ENCODE measurements around the gene PPL.
A peak's percentile ranks its signal among the peaks of the same experiment; 100 is the strongest.
"Not testable (repeated sequence)": the region's sequence is repeated elsewhere in the genome, so short reads cannot be mapped to it uniquely, and the experiment has no call there.

Gene PPL, protein sequence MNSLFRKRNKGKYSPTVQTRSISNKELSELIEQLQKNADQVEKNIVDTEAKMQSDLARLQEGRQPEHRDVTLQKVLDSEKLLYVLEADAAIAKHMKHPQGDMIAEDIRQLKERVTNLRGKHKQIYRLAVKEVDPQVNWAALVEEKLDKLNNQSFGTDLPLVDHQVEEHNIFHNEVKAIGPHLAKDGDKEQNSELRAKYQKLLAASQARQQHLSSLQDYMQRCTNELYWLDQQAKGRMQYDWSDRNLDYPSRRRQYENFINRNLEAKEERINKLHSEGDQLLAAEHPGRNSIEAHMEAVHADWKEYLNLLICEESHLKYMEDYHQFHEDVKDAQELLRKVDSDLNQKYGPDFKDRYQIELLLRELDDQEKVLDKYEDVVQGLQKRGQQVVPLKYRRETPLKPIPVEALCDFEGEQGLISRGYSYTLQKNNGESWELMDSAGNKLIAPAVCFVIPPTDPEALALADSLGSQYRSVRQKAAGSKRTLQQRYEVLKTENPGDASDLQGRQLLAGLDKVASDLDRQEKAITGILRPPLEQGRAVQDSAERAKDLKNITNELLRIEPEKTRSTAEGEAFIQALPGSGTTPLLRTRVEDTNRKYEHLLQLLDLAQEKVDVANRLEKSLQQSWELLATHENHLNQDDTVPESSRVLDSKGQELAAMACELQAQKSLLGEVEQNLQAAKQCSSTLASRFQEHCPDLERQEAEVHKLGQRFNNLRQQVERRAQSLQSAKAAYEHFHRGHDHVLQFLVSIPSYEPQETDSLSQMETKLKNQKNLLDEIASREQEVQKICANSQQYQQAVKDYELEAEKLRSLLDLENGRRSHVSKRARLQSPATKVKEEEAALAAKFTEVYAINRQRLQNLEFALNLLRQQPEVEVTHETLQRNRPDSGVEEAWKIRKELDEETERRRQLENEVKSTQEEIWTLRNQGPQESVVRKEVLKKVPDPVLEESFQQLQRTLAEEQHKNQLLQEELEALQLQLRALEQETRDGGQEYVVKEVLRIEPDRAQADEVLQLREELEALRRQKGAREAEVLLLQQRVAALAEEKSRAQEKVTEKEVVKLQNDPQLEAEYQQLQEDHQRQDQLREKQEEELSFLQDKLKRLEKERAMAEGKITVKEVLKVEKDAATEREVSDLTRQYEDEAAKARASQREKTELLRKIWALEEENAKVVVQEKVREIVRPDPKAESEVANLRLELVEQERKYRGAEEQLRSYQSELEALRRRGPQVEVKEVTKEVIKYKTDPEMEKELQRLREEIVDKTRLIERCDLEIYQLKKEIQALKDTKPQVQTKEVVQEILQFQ (N-terminal part only)

DNA sequence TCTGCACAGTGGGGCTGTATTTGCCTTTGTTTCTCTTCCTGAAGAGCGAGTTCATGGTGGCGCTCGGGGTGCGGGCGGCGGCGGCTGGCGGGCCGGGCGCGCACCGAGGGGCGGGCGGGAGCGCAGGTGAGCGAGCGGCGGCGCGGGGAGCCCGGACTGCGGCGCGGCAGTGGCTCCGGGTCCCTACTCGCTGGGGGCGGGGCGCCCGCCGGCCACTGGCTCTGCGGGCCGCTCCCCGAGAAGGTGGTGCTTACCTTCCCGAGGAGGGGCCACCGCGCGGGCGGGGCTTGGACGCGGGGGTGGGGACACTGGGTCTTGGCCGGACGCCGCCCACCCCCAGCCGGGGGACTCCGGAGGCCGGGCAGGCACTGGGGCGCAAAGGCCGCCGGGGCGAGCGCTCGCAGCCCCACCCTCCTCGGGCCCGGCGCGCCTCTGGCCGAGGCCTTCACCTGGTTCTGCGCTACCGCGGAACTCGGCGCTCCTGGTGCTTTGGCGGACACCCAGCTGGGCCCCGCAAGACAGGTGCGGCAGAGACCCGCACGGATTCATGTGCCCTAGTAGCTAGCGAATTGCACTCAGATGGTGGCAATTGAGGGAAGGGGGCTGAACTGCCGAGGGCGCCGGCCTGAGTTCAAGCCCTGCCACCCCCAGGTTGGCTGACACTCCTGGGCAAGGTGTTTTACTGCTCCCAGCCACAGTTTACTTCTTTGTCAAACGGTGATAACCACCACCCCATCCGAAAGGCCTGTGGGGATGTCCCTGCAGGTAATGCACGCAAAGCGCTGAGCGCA, at the start of gene PPL:
Gene PPL, minus strand, starts transcription at position 158 of the 791 bp plus-strand sequence. Its CDS starts 103 bp downstream, at position 55.
- DNase-seq (ENCODE audit: low spot score): no peak

DNA sequence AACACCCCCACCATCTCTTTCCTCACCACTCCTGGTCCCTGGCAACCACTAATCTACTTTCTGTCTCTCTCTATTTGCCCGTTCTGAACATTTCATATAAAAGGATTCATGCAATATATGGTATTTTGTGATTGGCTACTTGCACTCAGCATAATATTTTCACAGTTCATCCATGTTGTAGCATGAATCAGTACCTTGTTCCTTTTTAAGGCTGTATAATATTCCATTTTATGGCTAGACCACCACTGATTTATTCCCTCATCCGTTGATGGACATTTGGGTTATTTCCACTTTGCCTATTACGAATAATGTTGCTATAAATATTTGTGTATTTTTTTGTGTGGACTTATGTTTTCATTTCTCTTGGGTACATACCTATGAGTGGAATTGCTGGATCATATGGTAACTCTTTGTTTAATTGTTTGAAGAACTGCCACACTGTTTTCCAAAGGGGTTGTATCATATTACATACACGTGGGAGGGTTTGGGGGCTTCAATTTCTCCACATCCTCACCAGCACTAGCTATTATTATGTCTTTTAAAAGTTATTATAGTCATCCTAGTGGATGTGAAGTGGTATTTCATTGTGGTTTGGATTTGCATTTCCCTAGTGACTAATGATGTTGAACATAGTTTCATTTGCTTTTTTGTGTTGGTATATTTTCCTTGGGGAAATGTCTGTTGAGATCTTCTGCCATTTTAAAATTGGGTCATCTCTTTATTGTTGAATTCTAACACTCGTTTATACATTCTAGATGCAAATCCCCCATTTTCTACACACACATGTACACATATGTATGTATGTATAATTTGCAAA, 47.4 kb upstream of the PPL start:
- DNase-seq (ENCODE audit: low spot score): no peak

DNA sequence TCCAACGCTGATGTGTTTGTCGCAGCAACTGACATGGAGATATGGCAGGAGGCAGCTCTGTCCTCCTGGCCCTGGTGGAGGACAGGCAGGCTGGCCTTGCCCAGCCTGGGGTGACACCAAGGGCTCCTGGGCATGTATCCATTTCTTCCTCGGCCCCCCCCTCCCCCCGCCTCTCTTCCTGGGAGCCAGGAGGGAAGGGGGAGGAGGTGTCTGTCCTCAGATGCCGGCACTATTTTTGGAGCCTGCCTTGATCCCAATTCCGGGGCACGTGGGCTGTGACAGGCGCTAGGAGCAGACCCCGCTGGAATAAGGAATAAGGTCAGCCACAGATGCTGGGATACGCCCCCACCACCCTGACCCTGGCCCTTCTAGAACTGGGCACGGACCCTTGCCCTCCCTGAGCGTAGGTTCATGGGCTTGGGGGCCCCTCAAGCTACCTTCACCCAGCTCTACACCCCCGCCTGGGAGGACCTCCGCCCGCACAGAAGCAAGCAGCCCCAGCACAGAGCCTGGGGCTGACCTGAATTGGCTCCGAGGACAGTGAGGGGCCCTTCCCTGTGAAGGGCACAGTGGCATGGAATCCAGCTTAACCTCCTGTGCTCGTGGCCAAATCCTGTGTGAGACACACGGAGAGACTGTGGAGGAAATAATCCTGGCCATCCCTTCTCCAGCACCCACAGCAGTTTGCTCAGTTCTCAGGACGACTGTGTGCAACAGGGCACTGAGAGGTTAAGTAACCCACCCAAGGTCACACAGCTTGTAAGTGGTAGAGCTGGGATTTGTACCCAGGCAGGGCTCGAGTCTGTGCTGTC, 45.3 kb upstream of the PPL start:
- peak; percentile 70 for DNase-seq (ENCODE audit: low spot score)

DNA sequence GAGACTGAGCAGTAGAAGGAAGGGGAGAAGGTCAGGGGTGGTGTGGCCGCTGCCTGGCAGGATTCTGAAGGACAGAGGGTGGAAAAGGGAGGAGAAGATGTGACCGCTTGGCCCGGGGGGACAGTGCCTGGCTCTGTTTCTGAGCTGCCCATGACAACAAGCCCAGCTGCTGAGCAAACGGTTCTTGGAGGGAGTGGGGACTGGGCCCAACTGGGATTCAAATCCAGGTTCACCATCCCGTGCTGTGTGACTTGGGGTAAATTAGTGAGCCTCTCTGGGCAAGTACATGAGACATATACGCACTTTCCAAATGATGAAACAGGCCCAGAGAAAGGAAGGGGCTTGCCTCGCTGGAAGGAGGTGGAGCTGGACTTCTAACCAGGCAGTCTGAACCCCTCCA, 44.5 kb upstream of the PPL start:
- DNase-seq (ENCODE audit: low spot score): no peak

DNA sequence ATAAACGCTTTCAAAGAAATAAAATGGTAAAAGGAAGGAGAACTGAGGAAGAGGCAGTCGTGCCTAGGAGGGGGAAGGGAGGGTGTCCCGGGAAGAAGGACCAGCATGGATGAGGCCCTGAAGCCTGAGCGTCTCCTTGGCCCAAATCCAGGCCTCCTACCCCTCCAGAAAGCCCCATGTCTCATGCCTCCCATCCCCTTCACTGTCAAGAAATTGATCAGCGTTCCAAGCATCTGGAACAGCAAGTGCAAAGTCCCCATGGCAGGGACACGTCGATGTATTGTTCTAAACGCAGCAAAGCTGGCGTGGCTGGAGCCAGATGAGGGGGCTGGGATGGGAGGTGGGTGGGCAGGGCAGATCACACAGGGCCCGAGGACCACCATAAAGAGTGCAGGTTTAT, 43.7 kb upstream of the PPL start:
- DNase-seq (ENCODE audit: low spot score): no peak

DNA sequence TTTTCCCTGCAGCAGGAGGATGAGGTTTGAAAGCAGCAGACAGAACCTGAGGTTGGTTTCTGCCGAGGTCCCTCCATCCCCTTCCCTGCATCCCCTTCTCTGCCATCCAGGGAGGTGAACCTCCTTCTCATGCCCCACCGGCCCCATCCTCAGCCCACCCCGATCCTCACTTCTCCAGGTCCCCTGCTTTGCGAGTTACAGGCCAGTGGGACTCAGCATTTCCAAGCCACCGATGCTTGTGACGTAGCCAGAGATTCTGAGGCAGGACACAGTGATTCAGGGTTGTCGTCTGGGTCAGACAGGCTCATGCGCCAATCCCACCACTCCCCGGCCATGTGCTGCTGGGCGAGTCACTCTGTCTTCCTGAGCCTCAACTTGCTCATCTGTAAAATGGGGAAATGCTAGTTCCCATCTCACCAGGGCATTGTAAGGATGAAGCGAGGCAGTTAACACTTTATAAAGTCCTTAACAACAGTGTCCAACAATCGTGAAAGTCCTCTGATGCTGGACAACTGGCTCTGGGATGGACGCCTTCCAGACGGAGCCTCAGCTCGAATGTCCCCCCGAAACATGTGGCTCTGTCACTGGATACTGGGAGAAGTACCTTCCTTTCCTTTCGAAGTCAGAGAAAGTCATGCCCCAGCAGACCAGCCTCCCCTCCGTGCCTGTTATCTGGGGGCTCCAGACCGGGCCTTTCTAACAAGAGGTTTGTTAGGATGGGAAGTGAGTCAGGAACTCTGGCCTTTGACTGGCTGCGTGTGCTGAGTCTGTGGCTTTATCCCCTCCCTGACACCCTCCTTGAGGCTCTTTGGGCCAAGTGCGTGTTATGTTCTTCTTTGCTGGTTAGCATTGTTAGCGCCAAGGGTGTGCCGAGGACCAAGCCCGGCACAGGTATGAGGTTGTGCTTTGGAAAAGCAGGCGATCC, 43.0 kb upstream of the PPL start:
- no peak for DNase-seq (ENCODE audit: low spot score)

DNA sequence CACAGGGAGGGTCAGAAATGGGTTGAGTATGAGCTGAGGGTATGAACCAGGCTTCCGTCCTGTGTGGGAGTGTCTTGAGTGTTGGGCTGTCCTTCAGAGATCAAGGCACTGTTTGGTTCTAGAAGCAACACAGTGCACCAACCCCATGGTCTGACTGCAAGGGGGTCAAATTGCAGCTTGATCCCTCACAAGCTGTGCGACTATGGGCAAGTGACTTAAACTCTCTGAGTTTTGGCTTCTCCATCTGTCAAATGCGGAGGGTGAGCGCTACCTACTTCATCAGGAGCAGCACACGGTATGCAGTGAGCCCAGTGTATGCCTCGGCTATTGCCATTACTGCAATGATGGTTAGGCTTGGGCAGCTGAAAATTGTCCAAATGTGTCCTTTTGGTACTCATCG, 42.2 kb upstream of the PPL start:
- DNase-seq (ENCODE audit: low spot score): no peak

DNA sequence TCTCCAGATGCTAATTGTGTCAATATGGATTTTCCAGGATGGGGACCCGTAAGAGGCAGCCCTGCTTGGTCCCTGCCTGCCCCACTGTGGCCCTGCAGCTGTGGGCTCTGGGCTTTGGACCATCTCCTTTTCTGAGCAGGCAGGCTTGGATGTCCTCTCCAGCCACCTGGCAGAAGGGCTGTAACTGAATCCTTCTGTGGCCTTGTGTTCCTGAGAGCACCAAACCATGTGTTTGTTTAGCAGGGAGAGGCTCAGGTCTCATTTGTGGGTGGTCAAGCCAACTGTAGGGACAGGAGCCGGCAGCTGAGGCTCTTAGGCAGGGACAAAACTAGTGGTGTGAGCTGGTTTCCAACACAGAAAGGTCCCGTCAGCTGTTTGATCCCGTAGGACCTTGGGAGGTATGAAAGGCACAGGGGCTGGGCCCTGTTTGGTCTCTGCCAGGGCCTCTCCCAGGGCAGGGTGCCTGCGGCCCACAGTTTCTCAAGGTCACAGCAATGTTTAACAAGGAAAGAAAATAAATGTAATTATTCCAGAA, 39.7 kb upstream of the PPL start:
- no peak for DNase-seq (ENCODE audit: low spot score)

DNA sequence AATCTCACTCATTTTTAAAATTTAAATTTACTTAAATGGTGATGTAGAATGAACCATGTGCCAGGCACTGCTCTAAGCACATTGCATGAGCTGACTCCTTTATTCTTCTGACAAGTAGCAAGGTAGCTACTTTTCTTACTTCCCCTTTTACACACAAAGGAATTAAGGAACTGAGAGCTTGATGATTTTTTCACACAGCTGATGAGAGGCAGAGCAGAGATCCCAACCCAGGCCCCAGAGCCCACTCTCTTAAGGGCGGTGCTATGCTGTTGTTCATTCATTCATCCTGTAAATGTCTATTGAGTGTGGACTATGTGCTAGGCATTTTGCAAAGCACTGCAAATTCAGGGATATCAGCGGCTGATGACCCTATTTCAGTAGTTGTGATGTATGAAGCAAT, 39.1 kb upstream of the PPL start:
- DNase-seq (ENCODE audit: low spot score): no peak

DNA sequence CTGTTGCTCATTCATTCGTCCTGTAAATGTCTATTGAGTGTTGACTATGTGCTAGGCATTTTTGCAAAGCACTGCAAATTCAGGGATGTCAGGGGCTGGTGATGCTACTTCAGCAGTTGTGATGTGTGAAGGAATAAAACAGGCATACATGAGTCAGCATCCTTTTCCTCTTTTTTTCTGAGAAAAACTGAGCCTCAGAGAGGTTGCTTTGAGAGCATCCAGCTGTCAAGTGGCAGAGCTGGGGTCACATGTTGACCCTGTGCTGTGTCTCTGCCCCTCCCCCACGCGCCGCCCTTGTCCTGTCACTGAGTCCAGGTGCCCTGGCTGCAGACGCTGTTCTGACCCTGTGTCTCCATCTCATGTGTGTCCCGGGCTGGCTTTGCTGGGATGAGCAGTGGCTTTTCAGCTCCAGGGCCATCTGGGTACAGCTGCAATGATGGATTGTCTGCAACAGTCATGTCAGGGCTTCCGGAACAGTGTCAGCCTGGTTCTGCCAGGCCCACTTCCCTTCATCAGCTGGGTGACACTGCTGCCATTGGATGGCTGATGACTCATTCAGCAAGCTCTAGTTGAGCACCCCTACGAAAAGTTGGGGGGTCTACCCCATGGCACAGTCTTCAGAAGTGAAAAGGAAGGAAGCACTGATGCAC, 36.1 kb upstream of the PPL start:
- peak; percentile 92 for DNase-seq (ENCODE audit: low spot score)

DNA sequence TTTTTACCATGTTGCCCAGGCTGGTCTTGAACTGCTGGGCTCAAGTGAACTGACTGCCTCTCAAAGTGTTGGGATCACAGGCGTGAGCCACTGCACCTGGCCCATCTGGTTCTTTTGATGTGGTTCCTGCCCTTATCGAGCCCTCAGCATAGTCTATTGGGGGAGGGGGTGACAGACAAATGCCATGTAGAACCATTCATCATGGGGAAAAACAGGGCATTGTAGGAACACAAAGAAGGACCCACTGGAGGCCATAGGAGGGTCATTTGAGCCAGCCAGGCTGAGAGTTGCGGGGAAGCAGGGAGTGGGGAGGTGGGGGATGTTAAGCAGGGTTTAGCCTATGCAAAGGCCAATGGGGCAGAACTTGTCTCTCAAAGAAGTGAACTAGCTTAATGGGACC, 33.1 kb upstream of the PPL start:
- no peak for DNase-seq (ENCODE audit: low spot score)

DNA sequence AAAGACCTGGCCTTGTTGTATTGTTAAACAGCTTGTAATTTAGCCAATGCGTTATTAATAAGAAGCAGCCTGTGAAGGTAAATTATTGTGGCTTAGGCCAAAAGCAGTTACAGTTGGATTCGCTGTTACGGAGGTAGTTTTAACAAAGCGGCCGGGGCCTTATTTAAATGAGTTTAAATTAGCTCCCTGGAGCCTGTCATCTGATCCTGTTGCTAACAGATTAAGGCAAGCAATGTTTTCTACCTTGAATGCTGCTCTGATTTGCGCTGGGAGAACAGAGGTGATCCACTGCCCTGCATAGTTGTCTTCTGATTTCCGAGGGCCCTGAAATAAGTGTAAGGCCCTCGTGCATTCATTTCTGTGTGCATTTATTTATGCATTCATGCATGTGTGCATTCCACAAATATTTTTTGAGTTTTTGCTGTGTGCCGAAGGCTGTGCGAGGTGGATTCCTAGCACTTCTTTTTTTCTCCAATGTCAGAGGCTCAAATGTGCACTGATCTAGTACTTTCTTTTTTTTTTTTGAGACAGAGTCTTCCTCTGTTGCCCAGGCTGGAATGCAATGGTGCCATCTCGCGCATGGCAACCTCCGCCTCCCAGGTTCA, 32.0 kb upstream of the PPL start:
- no peak for DNase-seq (ENCODE audit: low spot score)

DNA sequence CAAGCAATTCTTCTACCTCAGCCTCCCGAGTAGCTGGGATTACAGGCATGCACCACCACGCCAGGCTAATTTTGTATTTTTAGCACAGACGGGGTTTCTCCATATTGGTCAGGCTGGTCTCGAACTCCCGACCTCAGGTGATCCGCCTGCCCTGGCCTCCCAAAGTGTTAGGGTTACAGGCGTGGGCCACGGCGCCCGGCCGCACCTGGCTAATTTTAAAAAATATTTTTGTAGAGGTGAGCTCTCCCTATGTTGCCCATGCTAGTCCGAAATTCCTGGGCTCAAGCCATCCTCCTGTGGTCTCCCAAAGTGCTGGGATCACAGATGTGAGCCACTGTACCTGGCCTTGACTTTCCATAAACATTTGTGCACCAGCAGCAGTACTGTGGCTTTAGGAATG, 31.3 kb upstream of the PPL start:
- not testable (repeated sequence) for DNase-seq (ENCODE audit: low spot score)

DNA sequence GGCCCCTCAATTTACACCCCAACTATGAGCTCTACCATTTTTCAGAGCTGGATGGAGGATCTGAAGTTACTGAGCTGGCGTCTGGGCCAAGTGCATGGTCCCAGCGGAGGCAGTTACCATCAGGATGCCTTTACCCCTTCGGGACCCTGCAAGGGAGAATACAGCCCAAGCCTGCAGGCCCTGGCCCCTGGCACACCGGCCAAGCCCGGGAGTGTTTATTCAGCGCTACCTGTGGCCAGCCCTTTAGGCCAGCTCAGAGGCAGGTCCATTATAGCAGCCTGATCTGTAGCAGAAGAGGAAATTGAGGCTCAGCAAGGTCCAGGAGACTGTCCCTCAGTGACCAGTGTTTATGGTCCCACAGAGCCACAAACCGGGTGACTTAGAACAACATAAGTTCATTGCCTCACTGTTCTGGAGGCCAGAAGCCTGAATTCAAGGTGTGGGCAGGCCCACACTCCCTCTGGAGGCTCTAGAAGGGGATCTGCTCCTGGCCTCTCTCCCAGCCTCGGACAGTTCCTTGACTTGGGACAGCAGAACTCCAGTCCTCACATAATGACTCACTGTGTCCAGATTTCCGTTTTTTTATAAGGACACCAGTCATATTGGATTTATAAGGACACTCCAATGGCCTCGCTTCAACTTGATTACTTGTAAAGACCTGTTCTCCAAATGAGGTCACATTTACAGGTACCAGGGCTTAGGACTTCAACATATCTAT, 29.9 kb upstream of the PPL start:
- DNase-seq (ENCODE audit: low spot score): no peak

DNA sequence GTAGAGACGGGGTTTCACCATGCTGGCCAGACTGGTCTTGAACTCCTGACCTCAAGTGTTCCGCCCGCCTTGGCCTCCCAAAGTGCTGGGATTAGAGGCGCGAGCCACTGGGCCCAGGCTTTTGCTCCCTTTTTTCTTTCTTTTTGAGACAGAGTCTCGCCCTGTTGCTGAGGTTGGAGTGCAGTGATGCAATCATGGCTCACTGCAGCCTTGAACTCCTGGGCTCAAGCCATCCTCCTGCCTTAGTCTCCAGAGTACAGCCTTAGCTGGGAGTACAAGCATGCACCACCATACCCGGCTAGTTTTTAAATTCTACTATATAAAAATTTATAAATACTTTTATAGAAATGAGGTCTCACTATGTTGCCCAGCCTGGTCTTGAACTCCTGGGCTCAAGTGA, 26.6 kb upstream of the PPL start:
- DNase-seq (ENCODE audit: low spot score): not testable (repeated sequence)

DNA sequence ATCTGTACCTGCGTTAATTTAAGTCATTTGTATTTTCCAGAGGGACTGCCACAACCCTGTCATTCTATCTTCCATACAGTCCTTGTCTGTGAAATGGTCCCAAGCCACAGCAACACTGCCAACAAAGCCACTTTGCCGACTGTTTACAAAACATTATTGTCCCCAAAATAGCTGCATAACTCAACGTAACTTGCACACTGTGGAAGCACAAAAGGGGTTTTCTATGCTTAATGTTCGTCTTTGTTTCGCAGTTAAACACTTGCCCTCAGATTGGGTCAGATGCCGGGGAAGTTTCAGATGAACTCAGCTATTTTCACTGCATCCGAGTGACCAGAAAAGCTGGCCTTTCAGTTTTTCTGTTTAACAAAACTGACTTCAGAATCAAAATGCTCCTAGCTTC, 25.8 kb upstream of the PPL start:
- DNase-seq (ENCODE audit: low spot score): peak; percentile 96

DNA sequence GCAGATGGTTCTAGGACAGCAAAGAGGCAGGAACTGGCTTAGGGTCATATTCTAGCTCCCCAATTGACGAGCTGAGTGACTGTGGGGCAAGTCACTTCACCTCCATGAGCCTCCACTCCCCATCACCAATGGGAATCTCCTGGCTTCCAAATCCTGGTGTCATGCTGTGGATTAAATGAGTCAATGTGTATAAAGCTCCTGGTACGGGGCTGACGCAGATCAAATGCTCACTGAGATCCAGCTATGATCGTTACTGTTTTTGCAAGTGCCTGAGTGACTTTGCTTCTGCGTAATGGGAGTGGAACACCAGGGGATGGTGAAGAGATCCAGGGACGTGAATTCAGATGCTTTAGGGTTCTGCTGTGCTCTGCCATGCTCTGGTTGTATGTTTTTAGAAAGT, 23.6 kb upstream of the PPL start:
- no peak for DNase-seq (ENCODE audit: low spot score)
